ENCODE measurements around the gene MRTFB. TPM values are rescaled to one million over a fixed set of nuclear protein-coding genes. Genes with fewer than 3 reads are reported as not detected.

MRTFB gene
- total RNA-seq, 3 donors from 2014 or later (not counting 1 experiment from before 2014, with no cell fraction given), result 12.8 to 22.8 (median 19.6) TPM

DNA sequence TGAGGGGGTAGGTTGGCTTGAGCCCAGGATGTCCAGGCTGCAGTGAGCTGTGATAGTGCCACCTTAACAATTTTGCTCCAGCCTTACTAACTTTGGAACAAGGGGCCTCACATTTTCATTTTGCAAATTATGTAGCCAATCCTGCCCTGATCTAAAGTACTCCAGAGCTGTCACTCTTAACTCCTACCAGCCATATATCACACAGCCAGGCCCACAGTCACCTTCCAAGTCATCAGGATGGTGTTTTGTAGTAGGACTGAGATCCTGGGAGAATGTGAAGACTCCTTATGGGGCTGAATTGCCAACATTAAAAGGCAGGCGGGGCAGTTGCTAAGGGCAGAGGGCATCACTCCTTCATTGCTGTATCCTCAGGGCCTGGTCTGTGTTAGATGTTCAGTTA lies 243.0 kb downstream of the MRTFB start:
- no peak overlapping the region for H3K27ac ChIP-seq (ENCODE audit: low read length)
- DNase-seq (no peak), ATAC-seq (no peak)
- intact Hi-C loops (cut with micrococcal nuclease), result no loop called here
- no peak overlapping the region for H3K27ac Mint-ChIP-seq
- no peak overlapping the region for H3K4me3 Mint-ChIP-seq
- H3K36me3 ChIP-seq (ENCODE audit: control insufficient read depth, insufficient read depth, low read length), result no peaks in the 10 kb centered on the region
- H3K36me3 Mint-ChIP-seq, result no peaks in the 10 kb centered on the region
- H3K27me3 Mint-ChIP-seq (ENCODE audit: low read depth in 2 of 2), result peaks cover 11 to 12% of the 10 kb centered on the region in 2 donors
- TF ChIP-seq, protein P1, sequence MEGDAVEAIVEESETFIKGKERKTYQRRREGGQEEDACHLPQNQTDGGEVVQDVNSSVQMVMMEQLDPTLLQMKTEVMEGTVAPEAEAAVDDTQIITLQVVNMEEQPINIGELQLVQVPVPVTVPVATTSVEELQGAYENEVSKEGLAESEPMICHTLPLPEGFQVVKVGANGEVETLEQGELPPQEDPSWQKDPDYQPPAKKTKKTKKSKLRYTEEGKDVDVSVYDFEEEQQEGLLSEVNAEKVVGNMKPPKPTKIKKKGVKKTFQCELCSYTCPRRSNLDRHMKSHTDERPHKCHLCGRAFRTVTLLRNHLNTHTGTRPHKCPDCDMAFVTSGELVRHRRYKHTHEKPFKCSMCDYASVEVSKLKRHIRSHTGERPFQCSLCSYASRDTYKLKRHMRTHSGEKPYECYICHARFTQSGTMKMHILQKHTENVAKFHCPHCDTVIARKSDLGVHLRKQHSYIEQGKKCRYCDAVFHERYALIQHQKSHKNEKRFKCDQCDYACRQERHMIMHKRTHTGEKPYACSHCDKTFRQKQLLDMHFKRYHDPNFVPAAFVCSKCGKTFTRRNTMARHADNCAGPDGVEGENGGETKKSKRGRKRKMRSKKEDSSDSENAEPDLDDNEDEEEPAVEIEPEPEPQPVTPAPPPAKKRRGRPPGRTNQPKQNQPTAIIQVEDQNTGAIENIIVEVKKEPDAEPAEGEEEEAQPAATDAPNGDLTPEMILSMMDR (IDR thresholded peaks at IDR 0.05), result no peak
- WGBS (ENCODE audit: insufficient coverage), result 100% methylated on average over 1 of the region's 1 CpG
- no peaks in the 10 kb centered on the region for H3K9me3 ChIP-seq (ENCODE audit: control insufficient read depth, insufficient read depth, low read length)
- peaks cover 4 to 8% of the 10 kb centered on the region in 2 donors for H3K4me1 Mint-ChIP-seq
- H3K4me1 ChIP-seq (ENCODE audit: control insufficient read depth, insufficient read depth, low read length), result peaks cover 5% of the 10 kb centered on the region
- no peak overlapping the region for H3K4me3 ChIP-seq (ENCODE audit: low read length)
- H3K9me3 Mint-ChIP-seq, result no peaks in the 10 kb centered on the region
- no peaks in the 10 kb centered on the region for H3K27me3 ChIP-seq (ENCODE audit: control insufficient read depth, insufficient read depth, low read length)

DNA sequence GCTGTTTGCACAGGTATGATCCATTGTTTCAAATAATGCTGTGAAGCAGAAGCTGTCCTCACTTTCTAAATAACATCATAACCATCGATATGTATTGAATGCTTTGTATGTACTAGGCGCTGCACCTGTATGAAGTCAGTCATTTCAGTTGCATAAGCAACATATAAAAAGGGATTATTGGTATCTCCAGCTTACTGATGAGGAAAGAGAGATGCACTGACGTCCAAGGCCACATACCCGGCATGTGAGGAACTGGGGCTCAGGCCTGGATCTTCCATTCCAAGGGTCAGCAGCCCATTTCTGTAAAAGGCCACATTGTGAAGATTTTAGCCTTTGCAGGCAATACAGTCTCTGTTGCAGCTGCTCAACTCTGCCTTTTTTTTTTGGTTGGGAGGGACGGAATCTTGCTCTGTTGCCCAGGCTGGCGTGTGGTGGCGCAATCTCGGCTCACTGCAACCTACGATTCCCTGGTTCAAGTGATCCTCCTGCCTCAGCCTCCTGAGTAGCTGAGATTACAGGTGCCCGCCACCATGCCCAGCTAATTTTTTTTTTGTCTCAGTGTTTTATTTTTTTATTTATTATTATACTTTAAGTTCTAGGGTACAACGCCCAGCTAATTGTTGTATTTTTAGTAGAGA lies 244.7 kb downstream of the MRTFB start:
- H3K4me3 ChIP-seq (ENCODE audit: low read length), result no peak overlapping the region
- H3K27ac ChIP-seq (ENCODE audit: low read length), result no peak overlapping the region
- ATAC-seq, result no peak
- no peaks in the 10 kb centered on the region for H3K27me3 Mint-ChIP-seq (ENCODE audit: low read depth in 2 of 2)
- no peaks in the 10 kb centered on the region for H3K27me3 ChIP-seq (ENCODE audit: control insufficient read depth, insufficient read depth, low read length)
- no peak overlapping the region for H3K27ac Mint-ChIP-seq
- no peak overlapping the region for H3K4me3 Mint-ChIP-seq
- no peaks in the 10 kb centered on the region for H3K9me3 Mint-ChIP-seq
- H3K36me3 Mint-ChIP-seq, result no peaks in the 10 kb centered on the region
- TF ChIP-seq, protein P1 (IDR thresholded peaks at IDR 0.05), result no peak
- peaks cover 1% of the 10 kb centered on the region for H3K4me1 ChIP-seq (ENCODE audit: control insufficient read depth, insufficient read depth, low read length)
- H3K36me3 ChIP-seq (ENCODE audit: control insufficient read depth, insufficient read depth, low read length), result no peaks in the 10 kb centered on the region
- 63% methylated on average over 9 of the region's 11 CpGs for WGBS (ENCODE audit: insufficient coverage)
- no peaks in the 10 kb centered on the region for H3K9me3 ChIP-seq (ENCODE audit: control insufficient read depth, insufficient read depth, low read length)
- DNase-seq, result no peak
- intact Hi-C loops (cut with micrococcal nuclease), result no loop called here
- H3K4me1 Mint-ChIP-seq, result no peaks in the 10 kb centered on the region

Other genes with a start within 250 kb of the MRTFB start
- 10 to 100 TPM in 1 of 3 donors, 1 to 10 TPM in 2; 7.3 to 11.9 (median 7.5) TPM for gene ERCC4, start 151.2 kb upstream of the MRTFB start, total RNA-seq

Data from natural killer cell (primary cell).